Suprapubic skin (tissue), 4 donors: ENCODE data around the gene PLD5.

Experiments
- EP300 ChIP-seq: sonication (generic); formaldehyde crosslinking; IDR thresholded peaks from one replicate; pipeline ENCODE4 v1.6.1; 2017; ENCODE audit warnings: antibody characterized with exemption
- POLR2A ChIP-seq, 2 donors: fragments of 450-650 bp; IDR thresholded peaks; one replicate each; pipeline ENCODE4 v1.6.1; 2017; ENCODE audit warnings: antibody characterized with exemption in 2 of 2, mild to moderate bottlenecking in 2 of 2, moderate library complexity in 2 of 2
- POLR2AphosphoS5 ChIP-seq, 3 donors: sonication (generic); formaldehyde crosslinking; IDR thresholded peaks; one replicate each; pipeline ENCODE4 v1.6.1; 2017; ENCODE audit warnings: antibody characterized with exemption in 3 of 3
- TF ChIP-seq, protein P1 (sequence below), 2 donors: fragments of 200-600 bp in 1 of 2; fragments of 450-650 bp in 1 of 2; sonication (generic) in 1 of 2; IDR thresholded peaks; one replicate each; pipeline ENCODE4 v1.5.1; 2016 to 2019; ENCODE audit warnings: antibody characterized with exemption in 2 of 2, mild to moderate bottlenecking in 1 of 2, moderate library complexity in 1 of 2

DNA sequence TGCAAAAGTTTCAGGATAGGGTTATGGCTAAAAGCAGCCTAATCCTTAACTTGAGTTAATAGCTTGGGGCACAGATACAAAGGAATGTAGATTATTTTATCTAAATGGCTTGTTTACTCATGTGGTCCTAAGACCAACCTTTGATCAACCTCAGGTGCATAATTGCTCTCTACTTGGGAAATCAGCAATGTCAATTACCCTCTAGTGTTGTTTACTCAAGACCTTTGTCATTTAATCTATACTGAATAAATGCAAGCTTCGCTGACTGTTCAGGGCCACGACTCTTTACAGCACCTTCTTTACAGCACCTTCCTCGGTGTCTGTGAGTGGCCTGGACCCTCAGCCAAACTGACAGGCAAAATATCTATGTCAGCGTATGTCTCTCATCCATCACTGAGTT is 308.1 kb downstream of the PLD5 start:
- TF ChIP-seq POLR2AphosphoS5 (IDR thresholded peaks at IDR 0.05) (no peak), POLR2A (IDR thresholded peaks at IDR 0.05) (no peak), EP300 (no peak)
- TF ChIP-seq, protein P1, sequence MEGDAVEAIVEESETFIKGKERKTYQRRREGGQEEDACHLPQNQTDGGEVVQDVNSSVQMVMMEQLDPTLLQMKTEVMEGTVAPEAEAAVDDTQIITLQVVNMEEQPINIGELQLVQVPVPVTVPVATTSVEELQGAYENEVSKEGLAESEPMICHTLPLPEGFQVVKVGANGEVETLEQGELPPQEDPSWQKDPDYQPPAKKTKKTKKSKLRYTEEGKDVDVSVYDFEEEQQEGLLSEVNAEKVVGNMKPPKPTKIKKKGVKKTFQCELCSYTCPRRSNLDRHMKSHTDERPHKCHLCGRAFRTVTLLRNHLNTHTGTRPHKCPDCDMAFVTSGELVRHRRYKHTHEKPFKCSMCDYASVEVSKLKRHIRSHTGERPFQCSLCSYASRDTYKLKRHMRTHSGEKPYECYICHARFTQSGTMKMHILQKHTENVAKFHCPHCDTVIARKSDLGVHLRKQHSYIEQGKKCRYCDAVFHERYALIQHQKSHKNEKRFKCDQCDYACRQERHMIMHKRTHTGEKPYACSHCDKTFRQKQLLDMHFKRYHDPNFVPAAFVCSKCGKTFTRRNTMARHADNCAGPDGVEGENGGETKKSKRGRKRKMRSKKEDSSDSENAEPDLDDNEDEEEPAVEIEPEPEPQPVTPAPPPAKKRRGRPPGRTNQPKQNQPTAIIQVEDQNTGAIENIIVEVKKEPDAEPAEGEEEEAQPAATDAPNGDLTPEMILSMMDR (IDR thresholded peaks at IDR 0.05): no peak
